A673 (cell line): ENCODE measurements around the gene TOMM22. TPM values are rescaled to one million over a fixed set of nuclear protein-coding genes. Genes with fewer than 3 reads are reported as not detected.
A peak's percentile ranks its signal among the peaks of the same experiment; 100 is the strongest.

ENCODE experiments used
- BruUV-seq: library from RNA; stranded (reverse); fragments of 400-500 nt; replicated peaks from 2 replicates; lab custom pipeline; 2021; lab: Mats Ljungman, UMichigan
- CTCF ChIA-PET: fragments of 300-600 bp; sonication (Branson Sonifier 250); formaldehyde crosslinking; loops from one replicate; lab custom pipeline; 2022; ENCODE audit warnings: antibody characterized with exemption; lab: Charles Lee
- POLR2A ChIA-PET: fragments of 300-600 bp; sonication (Branson Sonifier 250); formaldehyde crosslinking; loops from one replicate; lab custom pipeline; 2022; ENCODE audit warnings: antibody characterized with exemption; ENCODE audit not compliant: low non-redundant PET; lab: Charles Lee
- DNase-seq: peaks from one replicate; pipeline ENCODE4 v3.0.0-alpha.2; 2015; ENCODE audit warnings: low spot score
- H3K27ac ChIP-seq: fragments of 200-600 bp; sonication (generic); 2 replicates; pipeline ENCODE4 v1.5.1; 2016; ENCODE audit warnings: mixed run types, low read depth, mild to moderate bottlenecking, mixed read lengths, antibody characterized with exemption, low read length; ENCODE audit not compliant: poor library complexity, severe bottlenecking
- H3K27me3 ChIP-seq: fragments of 200-600 bp; sonication (generic); replicated peaks from 2 replicates; pipeline ENCODE4 v1.6.1; 2017; ENCODE audit warnings: mixed run types, low read depth, mild to moderate bottlenecking, mixed read lengths, antibody characterized with exemption, low read length; ENCODE audit not compliant: insufficient read depth, poor library complexity
- H3K36me3 ChIP-seq: fragments of 200-600 bp; sonication (generic); 2 replicates; pipeline ENCODE4 v1.6.1; 2016; ENCODE audit warnings: mixed run types, mild to moderate bottlenecking, mixed read lengths, antibody characterized with exemption, low read length; ENCODE audit not compliant: insufficient read depth, poor library complexity, severe bottlenecking
- H3K4me1 ChIP-seq: fragments of 200-600 bp; sonication (generic); 2 replicates; pipeline ENCODE4 v1.6.1; 2017; ENCODE audit warnings: mixed run types, mild to moderate bottlenecking, mixed read lengths, antibody characterized with exemption, low read length; ENCODE audit not compliant: insufficient read depth, poor library complexity, severe bottlenecking
- H3K4me3 ChIP-seq: fragments of 200-600 bp; sonication (generic); 2 replicates; pipeline ENCODE4 v1.5.1; 2016; ENCODE audit warnings: low read depth, mixed run types, mild to moderate bottlenecking, mixed read lengths, low read length; ENCODE audit not compliant: poor library complexity, severe bottlenecking
- H3K9me3 ChIP-seq: fragments of 200-600 bp; sonication (generic); 2 replicates; pipeline ENCODE4 v1.6.1; 2016; ENCODE audit warnings: mixed run types, low read depth, mild to moderate bottlenecking, mixed read lengths, antibody characterized with exemption, low read length; ENCODE audit not compliant: poor library complexity, severe bottlenecking
- CTCF ChIP-seq: fragments of 300-800, 200-600 bp; sonication (generic); conservative IDR thresholded peaks from 2 replicates; pipeline ENCODE4 v1.5.1; 2017; ENCODE audit warnings: low read depth, mild to moderate bottlenecking, antibody characterized with exemption, low read length, moderate library complexity, mixed read lengths
- EZH2 ChIP-seq: fragments of 200-600 bp; sonication (generic); IDR thresholded peaks from 2 replicates; pipeline ENCODE4 v1.6.1; 2017; ENCODE audit warnings: borderline replicate concordance, low read depth, mild to moderate bottlenecking, mixed read lengths, antibody characterized with exemption, low read length; ENCODE audit not compliant: poor library complexity, severe bottlenecking
- intact Hi-C: fragments of 100-400 bp; cut with micrococcal nuclease; formaldehyde crosslinking; loops from one replicate; pipeline ENCODE4 v1.10.0; 2022; ENCODE audit not compliant: unreplicated experiment
- total RNA-seq: library from RNA; stranded (reverse); gene quantifications from 2 replicates; pipeline ENCODE4 v1.2.3, GENCODE V29; 2021

The TOMM22 gene
- total RNA-seq, 1 experiment from 2014 or later, result 152 TPM

- Histone ChIP-seq H3K4me3 (peak overlapping the region; percentile 94), H3K27me3 (no peaks in the 10 kb centered on the region), H3K27ac (peak overlapping the region; percentile 11), H3K36me3 (peaks cover 4% of the 10 kb centered on the region), H3K4me1 (peaks cover 18% of the 10 kb centered on the region), H3K9me3 (no peaks in the 10 kb centered on the region)
- BruUV-seq, result no TSS peak
- intact Hi-C loops, result no loop called here
- DNase-seq, result no peak
- no peak for TF ChIP-seq EZH2
- TF ChIP-seq CTCF, result no peak
- ChIA-PET POLR2A (no interaction called here), CTCF (interaction anchor here (1.0 kb wide), 1 partner anchor 17 kb away, joined by 3 read pairs; the partner anchor contains the start of gene TOMM22)
These were observed 16.8 kb downstream of the TOMM22 start for GRCh38 chr22:38698407-38699094.

GRCh38 chr22:38699143-38699542 is 17.4 kb downstream of the TOMM22 start:
- no peak for DNase-seq
- CTCF ChIA-PET, result interaction anchor here (1.0 kb wide), 1 partner anchor 17 kb away, joined by 3 read pairs; the partner anchor contains the start of gene TOMM22
- H3K27ac ChIP-seq, result peak overlapping the region; percentile 96
- H3K9me3 ChIP-seq, result no peaks in the 10 kb centered on the region
- POLR2A ChIA-PET, result no interaction called here
- peak overlapping the region; percentile 94 for H3K4me3 ChIP-seq
- H3K27me3 ChIP-seq, result no peaks in the 10 kb centered on the region
- peaks cover 4% of the 10 kb centered on the region for H3K36me3 ChIP-seq
- BruUV-seq, result no TSS peak
- H3K4me1 ChIP-seq, result peaks cover 23% of the 10 kb centered on the region
- intact Hi-C loops, result no loop called here
- TF ChIP-seq EZH2 (no peak), CTCF (no peak)

- Histone ChIP-seq H3K9me3 (no peaks in the 10 kb centered on the region), H3K36me3 (peaks cover 4% of the 10 kb centered on the region), H3K27me3 (no peaks in the 10 kb centered on the region), H3K4me1 (peaks cover 28% of the 10 kb centered on the region), H3K4me3 (peak overlapping the region; percentile 94), H3K27ac (peak overlapping the region; percentile 96)
- POLR2A ChIA-PET, result no interaction called here
- intact Hi-C loops, result loop anchor here (10.0 kb wide), 1 partner anchor 195 kb away; the partner anchor contains the start of gene DDX17
- DNase-seq, result peak; percentile 43
- BruUV-seq, result TSS peak; percentile 82
- CTCF ChIA-PET, result interaction anchor here (0.6 to 1.0 kb wide), 2 partner anchors 18 to 253 kb away, joined by 3 to 8 read pairs; partner anchors contain the start of gene TOMM22
- TF ChIP-seq EZH2, result no peak
- TF ChIP-seq CTCF, result no peak; the same call in 1 of the 2 replicates
These were observed 18.0 kb downstream of the TOMM22 start for GRCh38 chr22:38699784-38700183.
